Thyroid gland (tissue), 4 donors: Measurements from ENCODE around the gene ARHGAP4. TPM values are rescaled to one million over a fixed set of nuclear protein-coding genes. Genes with fewer than 3 reads are reported as not detected.

Source experiments
- DNase-seq, 2 donors: peaks; one replicate each; pipeline ENCODE4 v3.0.0-alpha.2; 2019
- H3K27ac ChIP-seq, 3 donors: fragments of 200-600 bp; sonication (generic); 1 replicate in 2 of 3; 2 replicates in 1 of 3; pipeline ENCODE4 v1.5.1; 2016 to 2019; ENCODE audit warnings: mild to moderate bottlenecking in 1 of 3, moderate library complexity in 1 of 3
- H3K27me3 ChIP-seq: fragments of 200-600 bp; sonication (generic); one replicate; pipeline ENCODE4 v1.5.1; 2019
- H3K36me3 ChIP-seq, 2 donors: fragments of 200-600 bp; sonication (generic); one replicate each; pipeline ENCODE4 v1.5.1; 2016 to 2019
- H3K4me1 ChIP-seq, 2 donors: fragments of 200-600 bp; sonication (generic); one replicate each; pipeline ENCODE4 v1.5.1; 2017 to 2019
- H3K4me3 ChIP-seq, 3 donors: fragments of 200-600 bp; sonication (generic); replicated peaks in 1 of 3; 1 replicate in 2 of 3; 2 replicates in 1 of 3; pipeline ENCODE4 v1.5.1; 2016; ENCODE audit warnings: mild to moderate bottlenecking in 1 of 3
- H3K9me3 ChIP-seq: fragments of 200-600 bp; sonication (generic); one replicate; pipeline ENCODE4 v1.5.1; 2017
- POLR2A ChIP-seq, 2 donors: fragments of 450-650 bp; IDR thresholded peaks; one replicate each; pipeline ENCODE4 v1.6.1; 2017; ENCODE audit warnings: antibody characterized with exemption in 2 of 2, mild to moderate bottlenecking in 2 of 2, moderate library complexity in 1 of 2
- WGBS, 2 donors: methylation state at CpG; one replicate each; pipeline ENCODE4 v1.1.5; 2017; 5-methylcytosine and 5-hydroxymethylcytosine counted together
- intact Hi-C: fragments of 100-400 bp; cut with DNase I; formaldehyde crosslinking; loops from one replicate; pipeline ENCODE4 v1.15.1; 2023
- total RNA-seq, 4 donors: library from RNA; depleted of rRNA; stranded (reverse); fragments of >200 nt; gene quantifications; one replicate each; pipeline ENCODE4 v1.2.3, GENCODE V29; 2016
- TF ChIP-seq, protein P1 (sequence below), 6 experiments: fragments of 200-600 bp in 3 of 6; fragments of 450-650 bp in 3 of 6; sonication (generic) in 3 of 6; IDR thresholded peaks; one replicate each; pipeline ENCODE4 v1.5.1; 2016 to 2019; ENCODE audit warnings: antibody characterized with exemption in 6 of 6, mild to moderate bottlenecking in 2 of 6, inconsistent platforms in 1 of 6, moderate library complexity in 1 of 6

ARHGAP4 gene
- total RNA-seq, 4 donors from 2014 or later: 6.5 to 37.0 (median 12.2) TPM

GRCh38 chrX:153953892-153954557, 28.0 kb upstream of the ARHGAP4 start:
- Histone ChIP-seq H3K27ac (no peak overlapping the region), H3K27me3 (no peaks in the 10 kb centered on the region), H3K9me3 (no peaks in the 10 kb centered on the region), H3K4me1 (no peaks in the 10 kb centered on the region), H3K36me3 (peaks cover 74 to 90% of the 10 kb centered on the region in 2 donors), H3K4me3 (no peak overlapping the region)
- intact Hi-C loops: loop anchor here (5.0 to 10.0 kb wide), 2 partner anchors 187 to 419 kb away; no protein-coding TSS in a partner anchor
- 85% methylated on average over 11 of the region's 33 CpGs; no CpG with 5 or more reads in 1 of the 2 donors for WGBS, 2 donors
- DNase-seq: no peak
- TF ChIP-seq POLR2A (IDR thresholded peaks at IDR 0.05): no peak

- 42% methylated on average over 7 of the region's 33 CpGs; no CpG with 5 or more reads in 1 of the 2 donors for WGBS, 2 donors
- H3K4me1 ChIP-seq: no peaks in the 10 kb centered on the region
- no peaks in the 10 kb centered on the region for H3K27me3 ChIP-seq
Measured at GRCh38 chrX:153953342-153953830, 27.3 kb upstream of the ARHGAP4 start.

DNA sequence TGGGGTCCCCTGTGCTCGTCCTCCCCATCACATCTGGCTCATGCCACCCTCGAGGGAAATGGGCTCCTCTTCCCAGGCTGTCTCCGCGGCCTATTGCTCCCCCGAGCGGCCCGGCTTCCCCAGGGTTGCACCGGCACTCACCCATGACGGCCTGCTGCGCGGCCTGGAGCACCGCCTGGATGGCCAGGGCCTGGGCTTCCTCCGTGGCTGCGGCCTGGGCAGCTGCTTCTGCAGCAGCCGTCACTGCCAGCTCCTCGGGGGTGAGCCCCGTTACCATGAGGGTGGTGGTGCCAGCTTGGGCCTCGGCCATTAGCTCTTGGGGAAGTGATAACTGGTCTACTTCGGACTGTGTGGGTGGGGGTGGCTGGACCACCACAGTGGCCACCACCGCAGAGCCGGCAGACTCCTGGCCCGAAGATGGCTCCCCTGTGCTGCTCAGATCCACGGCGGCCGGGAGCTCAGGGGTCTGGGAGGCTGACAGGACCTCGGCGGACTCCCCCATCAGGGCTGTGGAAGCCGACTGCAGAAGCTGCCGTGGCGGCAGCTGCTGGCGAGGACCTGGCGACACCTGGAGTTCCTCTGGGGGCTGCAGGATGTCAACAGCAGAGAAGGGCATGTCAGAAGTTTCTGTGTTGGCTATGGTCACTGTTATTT, 26.4 kb upstream of the ARHGAP4 start:
- Histone ChIP-seq H3K36me3 (peaks cover 59 to 76% of the 10 kb centered on the region in 2 donors), H3K27me3 (no peaks in the 10 kb centered on the region), H3K9me3 (no peaks in the 10 kb centered on the region), H3K4me1 (no peaks in the 10 kb centered on the region), H3K27ac (no peak overlapping the region), H3K4me3 (no peak overlapping the region)
- TF ChIP-seq POLR2A (IDR thresholded peaks at IDR 0.05): no peak
- TF ChIP-seq, protein P1, sequence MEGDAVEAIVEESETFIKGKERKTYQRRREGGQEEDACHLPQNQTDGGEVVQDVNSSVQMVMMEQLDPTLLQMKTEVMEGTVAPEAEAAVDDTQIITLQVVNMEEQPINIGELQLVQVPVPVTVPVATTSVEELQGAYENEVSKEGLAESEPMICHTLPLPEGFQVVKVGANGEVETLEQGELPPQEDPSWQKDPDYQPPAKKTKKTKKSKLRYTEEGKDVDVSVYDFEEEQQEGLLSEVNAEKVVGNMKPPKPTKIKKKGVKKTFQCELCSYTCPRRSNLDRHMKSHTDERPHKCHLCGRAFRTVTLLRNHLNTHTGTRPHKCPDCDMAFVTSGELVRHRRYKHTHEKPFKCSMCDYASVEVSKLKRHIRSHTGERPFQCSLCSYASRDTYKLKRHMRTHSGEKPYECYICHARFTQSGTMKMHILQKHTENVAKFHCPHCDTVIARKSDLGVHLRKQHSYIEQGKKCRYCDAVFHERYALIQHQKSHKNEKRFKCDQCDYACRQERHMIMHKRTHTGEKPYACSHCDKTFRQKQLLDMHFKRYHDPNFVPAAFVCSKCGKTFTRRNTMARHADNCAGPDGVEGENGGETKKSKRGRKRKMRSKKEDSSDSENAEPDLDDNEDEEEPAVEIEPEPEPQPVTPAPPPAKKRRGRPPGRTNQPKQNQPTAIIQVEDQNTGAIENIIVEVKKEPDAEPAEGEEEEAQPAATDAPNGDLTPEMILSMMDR (IDR thresholded peaks at IDR 0.05): no peak
- DNase-seq: no peak
- intact Hi-C loops: loop anchor here (5.0 to 10.0 kb wide), 2 partner anchors 185 to 418 kb away; no protein-coding TSS in a partner anchor
- no CpG with 5 or more reads among the region's 32 CpGs for WGBS, 2 donors

More at GRCh38 chrX:153953342-153953830, 27.3 kb upstream of the ARHGAP4 start:
- DNase-seq: peak; percentile 39 to 50
- TF ChIP-seq, protein P1 (IDR thresholded peaks at IDR 0.05): peak; percentile 77 to 99 (median 87)
- no peak for TF ChIP-seq POLR2A (IDR thresholded peaks at IDR 0.05)
- Histone ChIP-seq H3K36me3 (peaks cover 68 to 83% of the 10 kb centered on the region in 2 donors), H3K4me3 (no peak overlapping the region), H3K9me3 (no peaks in the 10 kb centered on the region), H3K27ac (no peak overlapping the region)
- intact Hi-C loops: loop anchor here (5.0 to 10.0 kb wide), 2 partner anchors 186 to 419 kb away; no protein-coding TSS in a partner anchor

DNA sequence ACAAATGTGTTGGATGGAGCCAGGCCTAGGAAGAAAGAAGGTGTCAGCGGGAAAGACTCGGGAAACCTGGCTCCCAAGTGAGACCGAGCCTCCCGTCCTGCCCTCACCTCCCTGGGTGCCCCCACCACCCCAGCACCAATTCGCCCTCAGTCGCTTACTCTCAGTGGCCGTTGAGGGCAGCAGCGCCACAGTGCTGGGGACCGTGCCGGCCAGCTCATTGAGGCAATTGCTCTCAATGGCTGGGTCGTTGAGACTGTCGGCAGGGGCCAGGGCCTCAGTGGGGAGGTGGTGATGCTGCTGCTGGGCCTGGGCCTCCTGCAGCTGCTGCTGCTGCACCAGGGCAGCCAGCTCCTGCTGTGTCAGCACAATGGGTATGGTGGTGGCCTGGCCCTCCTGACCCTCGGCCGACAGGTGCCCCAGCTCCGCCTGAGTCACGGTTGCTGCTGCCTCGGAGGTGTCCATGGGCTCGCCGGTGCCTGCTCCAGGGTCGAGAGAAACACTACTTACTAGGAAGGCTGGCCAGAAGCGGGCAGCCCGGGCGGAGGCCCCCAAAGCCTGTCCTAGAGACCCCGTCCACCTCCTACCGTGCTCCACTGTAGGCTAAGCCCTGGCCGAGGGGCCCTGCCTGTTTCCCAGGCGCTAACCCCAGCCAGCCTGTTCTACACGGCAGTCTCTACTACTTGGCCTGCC, 25.8 kb upstream of the ARHGAP4 start:
- H3K27me3 ChIP-seq: no peaks in the 10 kb centered on the region
- no peak overlapping the region for H3K27ac ChIP-seq
- intact Hi-C loops: loop anchor here (5.0 to 10.0 kb wide), 2 partner anchors 185 to 417 kb away; no protein-coding TSS in a partner anchor
- H3K4me1 ChIP-seq: no peaks in the 10 kb centered on the region
- peaks cover 53 to 69% of the 10 kb centered on the region in 2 donors for H3K36me3 ChIP-seq
- TF ChIP-seq POLR2A (IDR thresholded peaks at IDR 0.05): no peak
- TF ChIP-seq, protein P1 (IDR thresholded peaks at IDR 0.05): no peak
- H3K9me3 ChIP-seq: no peaks in the 10 kb centered on the region
- 100% methylated on average over 2 of the region's 28 CpGs; no CpG with 5 or more reads in 1 of the 2 donors for WGBS, 2 donors
- DNase-seq: no peak
- no peak overlapping the region for H3K4me3 ChIP-seq

GRCh38 chrX:153950127-153950526, 24.1 kb upstream of the ARHGAP4 start:
- Histone ChIP-seq H3K36me3 (peaks cover 52 to 54% of the 10 kb centered on the region in 2 donors), H3K4me3 (no peak overlapping the region), H3K27me3 (no peaks in the 10 kb centered on the region), H3K27ac (no peak overlapping the region), H3K9me3 (no peaks in the 10 kb centered on the region), H3K4me1 (no peaks in the 10 kb centered on the region)
- 81 to 100% methylated on average over 3 to 17 of the region's 19 CpGs for WGBS, 2 donors
- intact Hi-C loops: loop anchor here (5.0 to 10.0 kb wide), 2 partner anchors 183 to 415 kb away; no protein-coding TSS in a partner anchor
- DNase-seq: no peak
- no peak for TF ChIP-seq POLR2A (IDR thresholded peaks at IDR 0.05)
- TF ChIP-seq, protein P1 (IDR thresholded peaks at IDR 0.05): no peak
